Medulla oblongata (tissue), 1 donor: ENCODE results near the gene COL4A1.

Source experiments
- DNase-seq: peaks from one replicate; pipeline ENCODE4 v3.0.0-alpha.2; 2015; ENCODE audit errors: extremely low spot score

The COL4A1 gene

DNA sequence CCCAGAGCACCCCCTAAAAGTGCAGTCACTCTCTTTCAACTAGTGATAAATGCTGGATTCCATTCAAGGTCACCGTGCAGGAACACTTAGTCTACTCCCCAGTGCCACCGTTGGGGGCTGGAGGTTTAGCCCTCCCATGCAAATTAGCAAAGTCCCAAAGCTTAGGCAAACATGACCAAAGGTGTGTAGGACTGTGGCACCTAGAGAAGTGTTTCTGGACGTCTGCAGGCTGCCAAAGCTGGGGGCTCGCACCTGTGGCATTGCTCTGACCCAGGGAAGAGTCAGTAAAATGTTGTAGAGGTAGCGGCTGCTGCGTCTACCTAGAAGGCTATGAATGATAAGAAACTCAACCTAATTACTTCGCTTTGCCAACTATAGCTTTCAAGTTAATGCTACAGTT lies 13.9 kb downstream of the COL4A1 start:
- DNase-seq: no peak

DNA sequence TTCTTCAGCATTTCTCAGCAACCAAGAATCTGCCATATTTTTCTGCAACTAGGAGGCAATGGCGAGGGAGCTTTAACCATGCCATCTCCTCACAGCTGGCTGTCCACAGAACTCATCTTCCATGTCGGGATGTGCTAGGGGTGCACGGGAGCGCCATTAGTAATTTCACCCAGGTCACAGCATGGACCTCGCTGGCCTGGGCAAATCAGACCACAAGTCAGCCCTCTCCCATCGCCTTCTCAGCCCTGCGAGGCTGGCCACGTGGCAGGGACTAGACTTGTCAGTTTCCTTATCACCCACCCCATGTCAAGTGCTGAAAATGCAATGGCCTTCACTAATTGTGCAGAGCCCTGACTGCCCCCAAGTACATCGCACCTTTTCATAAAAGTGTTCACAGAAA lies 15.7 kb downstream of the COL4A1 start:
- DNase-seq: no peak

DNA sequence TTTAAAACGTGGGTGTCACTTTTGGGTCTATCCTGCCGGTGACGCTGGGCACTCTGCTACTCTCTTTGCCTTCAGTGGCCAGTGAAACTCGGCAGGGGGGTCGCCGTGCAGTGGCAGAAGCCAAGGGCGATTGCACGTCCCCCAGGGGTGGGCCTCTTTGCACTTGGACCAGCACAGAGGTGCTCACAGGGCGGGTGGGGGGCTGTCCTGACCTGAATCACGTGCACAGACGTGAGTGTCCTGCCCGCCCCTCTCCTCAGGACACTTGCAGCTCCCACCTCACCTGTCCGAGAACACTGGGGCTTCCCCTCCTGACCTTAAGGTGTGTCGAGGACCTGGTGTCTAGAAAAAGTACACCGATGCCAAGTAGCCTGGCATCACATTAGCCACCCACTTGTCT lies 16.1 kb downstream of the COL4A1 start:
- DNase-seq: no peak

DNA sequence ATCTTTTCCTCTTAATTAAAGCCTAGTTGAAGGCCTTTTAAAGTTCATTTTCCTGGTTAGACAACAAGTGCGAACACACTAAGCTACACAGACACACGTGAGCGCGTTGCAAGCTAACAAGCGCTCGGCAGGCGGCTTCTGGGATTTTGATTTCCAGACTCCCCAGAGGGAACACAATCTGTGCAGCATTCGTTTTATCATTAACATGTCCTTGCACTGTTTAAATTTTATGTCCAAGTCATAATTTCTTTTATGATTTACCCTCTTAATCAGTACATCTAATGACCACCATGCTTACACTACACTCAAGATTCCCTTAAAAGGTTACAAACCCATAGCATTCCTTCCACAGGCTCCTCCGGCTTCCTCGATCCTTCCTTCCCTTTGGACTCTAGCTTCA lies 16.8 kb downstream of the COL4A1 start:
- DNase-seq: no peak

DNA sequence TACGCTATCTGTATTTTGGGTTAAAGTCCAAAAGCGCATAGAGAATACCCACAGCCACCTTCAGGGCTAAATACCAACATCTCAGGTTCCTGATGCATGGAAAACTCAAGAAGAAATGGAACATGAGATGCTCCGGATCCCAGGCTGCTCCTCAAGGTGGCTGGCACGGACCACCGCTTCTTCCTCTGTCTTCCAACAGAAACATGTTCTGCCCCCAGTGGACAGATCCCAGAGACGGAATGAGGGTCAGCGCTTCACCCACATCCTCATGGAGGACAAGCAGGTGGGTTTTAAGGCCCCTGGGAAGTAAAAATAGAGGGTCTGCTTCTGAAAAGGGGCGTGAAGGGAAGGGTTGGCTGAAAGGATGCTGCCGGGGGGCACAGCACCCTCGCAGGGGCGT lies 17.3 kb downstream of the COL4A1 start:
- DNase-seq: no peak

DNA sequence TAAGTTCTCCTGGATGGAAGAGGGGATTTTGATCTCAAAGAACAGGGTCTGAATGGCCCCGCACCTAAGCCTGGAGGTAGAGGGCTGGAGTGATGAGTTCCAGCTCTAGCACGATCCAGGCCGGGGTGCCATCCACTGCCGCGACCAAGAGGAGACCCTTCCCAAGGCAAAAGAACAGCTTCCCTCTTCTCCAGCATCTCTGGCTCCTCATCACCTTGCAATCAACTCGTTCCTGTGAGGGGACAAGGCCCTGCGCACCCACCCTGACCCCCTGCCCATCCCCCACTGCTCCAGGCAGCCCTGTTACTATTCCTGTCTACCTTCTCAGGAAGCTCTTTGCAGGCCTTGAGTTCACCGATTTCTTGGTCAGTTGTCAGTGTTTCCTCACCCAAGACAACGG lies 17.8 kb downstream of the COL4A1 start:
- no peak for DNase-seq

DNA sequence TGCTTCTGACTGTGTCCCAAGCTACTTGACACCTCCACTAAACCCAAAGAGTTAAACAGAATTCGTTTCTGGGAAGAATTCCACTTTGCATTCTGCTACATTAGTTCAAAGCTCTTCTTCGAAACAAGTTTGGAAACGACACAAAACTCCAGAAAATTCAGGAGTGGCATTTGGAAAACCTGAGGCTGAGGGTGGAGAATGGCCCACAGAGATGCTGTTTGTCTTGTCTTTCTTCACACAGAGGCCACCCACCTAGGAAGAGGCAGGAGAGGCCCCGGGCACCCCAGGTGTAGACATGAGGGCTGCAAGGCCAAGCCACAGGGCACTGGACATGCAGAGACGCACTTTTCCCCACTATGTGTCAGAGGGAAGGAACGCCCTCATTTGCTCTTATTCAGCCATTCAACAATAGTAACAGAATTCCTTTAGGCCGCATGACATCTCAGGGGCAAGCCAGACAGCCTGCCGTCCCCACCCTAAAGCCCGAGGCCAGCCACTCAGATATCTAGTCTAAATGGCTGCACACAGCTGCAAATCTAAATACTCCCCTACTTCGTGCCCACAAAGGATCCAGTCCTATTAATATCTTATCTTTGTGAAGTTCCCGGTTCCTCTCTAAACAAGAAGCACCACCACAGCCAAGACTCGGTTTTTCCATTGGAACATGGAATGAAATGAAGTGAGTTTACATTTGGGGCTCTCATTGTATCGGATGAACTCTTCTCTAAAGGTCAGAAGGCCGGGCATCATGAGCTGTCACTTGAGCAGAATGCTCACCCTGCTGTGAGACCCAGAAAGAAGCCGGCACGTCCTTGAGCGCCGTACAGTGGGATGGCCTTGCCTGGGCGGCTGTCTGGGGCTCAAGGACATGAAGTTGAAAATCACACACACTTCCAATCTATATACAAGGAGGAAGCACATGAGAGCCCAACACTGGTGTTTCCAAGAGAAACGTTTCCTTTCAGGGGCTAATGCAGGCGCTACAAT lies 19.8 kb downstream of the COL4A1 start:
- DNase-seq: no peak

DNA sequence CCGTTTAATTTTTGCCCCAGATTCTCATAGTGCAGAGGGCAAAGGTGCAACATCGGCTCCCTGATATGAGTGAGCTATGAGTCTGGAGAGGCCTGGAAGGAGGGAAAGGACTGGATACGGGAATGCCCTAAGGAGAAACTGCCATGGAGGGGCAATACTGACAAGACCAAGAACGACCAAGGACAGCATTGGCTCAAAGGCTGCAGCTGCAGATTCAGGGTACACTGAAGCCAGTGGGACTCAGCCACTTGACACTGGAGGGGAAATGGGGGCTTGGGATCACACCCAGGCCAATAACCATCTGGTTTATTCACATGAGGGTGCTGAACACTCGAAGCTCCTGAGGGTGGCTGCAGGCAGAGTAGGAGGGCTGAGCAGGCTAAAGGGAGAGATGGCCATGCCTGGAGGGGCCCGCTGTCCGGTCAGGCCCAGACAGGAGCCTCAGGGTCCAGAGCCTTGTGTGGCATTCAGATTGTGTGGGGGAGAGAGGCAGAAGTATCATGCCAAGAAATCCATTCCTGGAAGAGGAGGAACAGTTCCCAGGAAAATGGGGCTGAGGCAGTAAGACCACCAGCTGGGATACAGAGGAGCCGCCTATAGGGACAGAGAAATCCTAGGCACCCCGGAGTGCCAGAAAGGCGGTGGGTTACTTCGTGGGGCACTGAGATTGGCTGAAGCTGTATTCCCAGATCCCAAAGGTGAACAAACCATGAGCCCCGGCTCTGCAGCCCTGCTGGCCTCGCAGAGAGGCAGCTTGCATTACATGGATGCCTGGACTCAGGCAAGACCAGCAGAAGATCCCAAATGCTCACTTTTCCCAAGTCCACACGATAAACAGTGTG lies 20.7 kb downstream of the COL4A1 start:
- no peak for DNase-seq

DNA sequence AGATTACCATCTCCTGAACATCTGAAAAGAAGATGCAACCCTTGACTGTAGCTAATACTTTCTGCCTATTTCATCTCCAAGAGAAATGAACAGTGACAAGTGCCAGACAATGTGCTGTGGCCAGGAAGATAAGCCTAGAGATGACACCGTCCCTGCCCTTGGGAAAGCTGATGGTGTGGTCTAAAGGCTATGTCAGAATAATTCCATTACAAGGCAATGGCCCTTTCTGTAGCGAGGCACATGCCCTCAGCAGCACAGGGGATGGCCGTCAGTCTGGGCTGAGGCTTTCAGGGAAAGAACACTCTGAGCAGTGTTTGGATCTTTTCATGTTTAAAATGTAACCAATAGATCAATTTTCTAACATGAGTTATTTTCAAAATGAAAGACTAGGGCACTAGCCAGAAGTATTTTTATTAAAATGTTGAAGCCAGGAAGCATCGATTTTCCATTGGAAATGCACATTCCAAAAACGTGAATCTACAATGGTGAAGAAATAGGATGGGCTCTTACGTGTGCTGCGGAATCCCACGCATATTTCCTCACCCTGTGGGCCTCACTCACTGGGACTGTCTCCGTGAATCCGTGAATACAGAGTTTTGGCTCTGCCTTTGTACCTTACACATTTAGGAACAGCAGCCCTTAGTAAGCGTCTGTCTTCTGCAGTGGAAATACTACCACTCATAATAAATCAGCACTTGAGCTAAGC lies 22.0 kb downstream of the COL4A1 start:
- DNase-seq: no peak

DNA sequence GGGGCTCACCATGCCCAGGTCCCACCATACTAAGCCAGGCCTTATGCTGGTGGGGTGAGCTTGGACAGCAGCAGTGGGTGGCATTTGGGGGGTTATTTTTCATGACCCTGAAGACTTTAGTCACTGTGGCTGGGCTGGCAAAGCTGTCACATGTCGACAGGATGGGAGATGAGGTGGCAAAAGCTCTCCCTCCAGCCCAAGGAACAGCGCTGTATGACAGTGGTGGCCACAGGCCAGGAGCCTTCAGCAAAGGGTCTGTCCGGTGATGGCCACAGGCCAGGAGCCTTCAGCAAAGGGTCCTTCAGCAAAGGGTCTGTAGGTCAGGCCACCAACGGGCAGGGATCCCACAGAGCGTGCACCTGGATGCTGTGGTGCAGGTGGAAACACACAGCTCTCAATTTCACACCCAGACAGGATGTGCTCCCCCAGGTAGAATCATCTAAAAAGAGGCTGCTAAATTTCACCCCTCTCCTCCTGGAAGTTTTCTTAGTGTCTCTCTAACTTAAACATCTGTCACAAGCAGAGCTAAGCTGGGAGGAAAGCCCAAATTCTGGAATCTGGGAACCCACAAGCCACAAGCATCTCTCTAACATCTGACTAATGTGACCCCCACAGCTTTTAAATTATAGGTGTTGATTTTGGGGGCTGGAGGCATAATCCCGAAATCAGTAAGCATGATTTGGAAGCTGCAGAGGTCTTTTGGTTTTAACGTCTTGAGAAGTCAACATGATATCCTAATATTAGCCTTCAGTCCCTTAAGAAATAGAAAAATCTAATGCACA lies 23.0 kb downstream of the COL4A1 start:
- DNase-seq: no peak

DNA sequence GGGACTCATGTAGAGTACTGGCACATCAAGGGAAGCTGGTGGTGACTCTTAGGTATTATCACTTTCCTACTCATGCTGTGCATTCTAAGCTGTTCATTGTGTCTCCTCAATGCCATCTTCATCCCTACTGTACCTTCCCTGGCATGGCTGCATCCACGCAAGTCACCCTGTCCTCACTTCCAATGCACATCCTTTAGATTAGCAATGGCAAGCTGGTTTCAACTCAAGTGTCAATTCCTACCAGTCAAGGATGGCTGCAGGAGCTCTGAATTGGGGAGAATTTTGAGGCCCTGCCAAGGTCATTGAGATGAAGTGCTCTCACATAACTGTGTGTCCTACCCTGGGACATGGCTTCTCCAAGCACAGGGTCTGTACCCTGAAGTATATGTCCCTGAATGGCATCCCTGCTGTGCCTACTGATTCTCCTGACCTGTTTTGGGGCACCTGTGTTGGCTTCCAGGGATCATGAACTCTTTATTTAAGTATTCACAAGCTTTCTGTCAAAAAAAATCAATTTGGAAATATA lies 24.6 kb downstream of the COL4A1 start:
- no peak for DNase-seq

DNA sequence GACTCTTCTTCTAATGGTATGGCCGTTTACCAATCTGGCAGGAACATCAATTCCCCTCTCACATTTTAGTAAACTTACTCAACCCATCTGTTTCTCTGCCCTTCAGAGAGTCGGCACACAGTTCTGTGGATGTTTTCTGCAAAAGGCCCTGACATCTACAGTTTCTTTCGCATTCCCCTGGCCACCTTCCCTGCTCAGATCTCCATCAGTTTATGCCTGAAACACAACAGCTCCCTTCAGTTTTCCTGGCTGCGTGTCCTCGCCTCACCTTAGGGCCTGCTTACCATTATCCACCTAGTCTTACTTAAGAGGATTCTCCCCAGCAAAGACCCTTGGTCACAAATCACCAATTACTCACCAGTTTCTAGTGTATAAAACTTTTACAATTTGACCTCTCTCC lies 25.2 kb downstream of the COL4A1 start:
- DNase-seq: no peak

DNA sequence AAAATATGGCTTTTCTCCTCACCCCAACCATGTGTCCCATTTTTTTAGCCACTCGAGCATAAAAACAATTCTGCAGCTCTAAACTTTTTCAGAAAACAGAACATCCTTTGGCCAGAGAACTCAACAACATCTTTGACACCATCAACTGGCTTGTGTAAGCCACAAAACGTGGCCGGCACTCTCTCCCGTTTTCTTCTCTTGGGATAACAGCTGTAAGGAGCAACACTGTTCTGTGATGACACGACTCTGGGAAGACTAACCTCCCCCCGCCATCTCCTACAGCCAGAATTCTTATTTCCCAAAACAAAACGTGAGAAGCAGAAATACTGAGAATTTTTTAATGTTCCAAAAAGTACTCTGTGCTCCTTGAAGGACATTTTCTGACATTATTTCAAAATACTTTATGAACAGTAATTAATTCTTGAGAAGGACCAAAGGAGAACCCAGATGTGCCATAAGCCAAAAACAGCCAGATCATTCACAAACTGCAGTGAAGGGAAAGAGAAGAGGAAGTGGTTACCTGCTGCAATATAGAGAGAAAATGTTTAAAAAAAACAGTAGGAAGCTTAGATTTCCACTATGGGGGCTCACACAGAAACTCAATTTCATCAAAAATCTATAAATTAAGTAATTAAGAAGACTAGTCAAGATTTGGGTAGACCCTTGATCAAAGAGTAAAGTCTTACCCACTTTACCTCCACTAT lies 25.8 kb downstream of the COL4A1 start:
- no peak for DNase-seq

DNA sequence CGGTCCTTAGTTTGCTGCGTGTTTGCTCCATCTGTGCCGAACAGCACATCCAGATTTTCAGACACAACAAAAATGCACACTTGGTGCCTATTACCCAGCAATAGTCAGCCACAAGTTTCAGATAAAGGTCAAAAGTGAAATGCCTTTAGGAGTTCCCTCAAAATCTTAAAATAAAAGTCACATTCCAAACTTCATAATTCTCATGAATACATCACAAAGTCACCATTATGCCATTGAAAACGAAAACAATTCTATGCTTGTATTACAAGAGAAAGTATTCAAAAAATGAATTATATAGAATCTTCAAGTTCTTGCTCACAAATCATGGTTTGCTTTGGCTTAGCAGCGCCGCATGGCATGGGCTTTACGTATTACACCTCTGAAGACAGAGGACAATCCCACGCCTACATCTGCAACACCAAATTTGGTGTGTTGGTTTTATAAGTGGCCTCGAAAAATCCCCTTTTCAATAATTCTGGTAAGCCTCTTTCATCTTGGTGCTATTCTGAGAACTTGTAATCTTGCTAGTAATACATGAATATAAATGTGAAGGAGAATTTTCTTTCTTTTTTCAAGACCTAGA lies 26.6 kb downstream of the COL4A1 start:
- DNase-seq: no peak

DNA sequence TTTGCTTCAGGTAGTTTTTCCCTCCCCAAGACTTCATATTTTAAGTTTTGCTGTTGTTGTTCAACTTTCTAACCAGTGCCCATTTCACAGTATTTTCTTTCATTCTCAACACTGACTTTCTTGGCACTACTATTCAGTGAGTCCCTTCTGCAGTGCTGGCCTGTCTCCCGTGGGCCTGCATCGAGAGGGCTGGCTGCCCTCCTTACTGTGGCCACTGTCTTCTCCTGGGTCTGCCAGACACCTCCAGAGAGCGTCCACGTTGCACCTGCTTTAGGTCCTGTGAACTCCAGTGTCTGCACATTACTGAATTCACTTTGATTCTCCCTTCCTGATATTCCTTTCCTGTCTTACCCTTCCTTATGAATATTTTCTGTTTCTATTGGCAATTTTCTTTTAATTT lies 27.3 kb downstream of the COL4A1 start:
- no peak for DNase-seq

DNA sequence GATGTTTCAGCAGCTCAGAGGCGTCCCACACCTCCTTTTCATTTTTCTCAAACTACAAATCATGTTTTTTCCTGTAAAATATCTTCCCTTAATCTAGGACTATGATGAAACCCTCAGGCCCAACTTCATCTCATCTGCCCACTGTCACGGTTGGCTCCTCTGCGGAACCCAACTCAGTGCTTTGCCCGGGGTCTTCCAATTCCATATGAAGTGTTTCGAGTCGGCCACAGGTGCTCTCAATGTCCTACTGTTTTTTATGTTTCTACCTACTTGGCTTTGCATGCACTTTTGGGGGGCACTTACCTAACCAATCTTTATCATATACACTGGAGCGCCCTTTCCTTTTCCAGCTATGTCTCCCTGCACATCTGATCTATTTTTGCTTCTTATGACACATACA lies 28.1 kb downstream of the COL4A1 start:
- DNase-seq: no peak

DNA sequence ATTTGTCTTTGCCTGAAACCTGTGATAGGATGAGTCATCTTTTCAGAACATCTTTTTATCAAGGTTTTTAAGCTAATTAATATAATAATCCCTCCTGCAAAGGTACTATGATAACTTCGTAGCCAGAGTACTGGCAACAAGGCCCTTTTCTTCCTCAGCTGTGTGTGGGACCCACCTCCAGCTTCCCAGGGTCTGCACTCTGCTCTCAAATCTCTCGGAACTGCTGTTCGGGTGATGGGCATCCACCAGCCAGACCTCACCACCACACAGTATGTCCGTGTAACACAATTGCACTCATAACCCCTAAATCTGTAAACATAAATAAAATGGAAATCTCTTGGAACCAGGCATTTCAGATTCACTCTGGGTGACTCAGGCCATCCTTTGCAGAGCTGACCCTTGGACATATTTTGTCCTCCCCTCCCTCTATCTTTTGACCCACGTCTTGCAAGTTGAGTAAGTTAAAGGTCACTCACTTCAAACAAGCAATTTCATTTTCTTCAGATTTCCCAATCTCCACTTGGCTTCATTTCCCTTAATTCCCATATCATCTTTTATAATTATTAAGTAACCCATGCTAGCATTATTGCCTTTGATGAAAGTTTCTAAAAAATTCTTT lies 29.5 kb downstream of the COL4A1 start:
- DNase-seq: no peak

DNA sequence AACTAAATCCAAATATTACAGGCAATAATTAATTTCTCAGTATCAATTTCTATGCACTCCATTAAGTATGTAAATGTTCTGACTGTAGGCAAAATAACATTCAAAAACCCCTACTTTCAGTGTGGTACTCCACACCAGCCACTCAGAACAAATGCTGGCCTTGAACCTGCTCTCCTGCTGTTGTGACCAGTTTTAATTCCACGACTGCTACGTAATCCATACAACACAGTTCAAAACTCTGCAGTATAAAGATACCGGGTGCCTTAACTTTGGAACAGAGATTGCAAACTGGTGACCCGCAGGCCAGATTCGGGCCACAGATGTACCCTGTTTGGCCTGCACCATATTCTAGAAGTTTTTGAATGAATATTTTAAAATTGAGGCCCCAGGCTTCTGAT lies 30.4 kb downstream of the COL4A1 start:
- DNase-seq: no peak

DNA sequence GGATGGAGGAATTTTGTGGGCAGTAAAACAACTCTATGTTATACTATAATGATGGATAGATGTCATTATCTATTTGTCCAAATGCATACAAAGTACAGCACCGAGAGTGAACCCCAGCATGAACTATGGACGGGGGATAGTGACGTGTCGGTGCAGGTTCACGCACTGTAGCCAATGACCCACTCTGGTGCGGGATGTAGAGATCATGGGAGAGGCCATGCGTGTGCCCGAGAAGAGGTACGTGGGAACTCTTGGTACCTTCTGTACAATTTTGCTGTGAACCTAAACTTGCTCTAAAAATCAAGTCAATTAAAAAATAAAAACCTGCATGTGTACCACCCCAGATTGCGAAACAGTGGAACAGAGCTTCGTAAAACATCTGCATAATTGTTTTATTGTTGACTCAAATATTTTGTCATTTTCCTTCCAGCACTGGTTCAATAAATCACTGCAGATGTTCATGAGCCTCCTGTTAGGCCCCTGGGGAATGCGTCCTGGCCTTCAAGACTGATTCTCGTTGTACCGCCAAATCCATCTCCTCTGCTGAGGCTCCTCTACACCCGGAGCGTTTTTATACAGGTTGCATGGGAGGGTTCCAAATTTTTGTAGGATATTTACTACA lies 30.9 kb downstream of the COL4A1 start:
- DNase-seq: no peak
